CD4-positive, alpha-beta T cell treated with Interferon gamma for 1 hour (primary cell): ENCODE measurements around the gene AMPH.
"Not testable (repeated sequence)": the region's sequence is repeated elsewhere in the genome, so short reads cannot be mapped to it uniquely, and the experiment has no call there.

Source experiments
- DNase-seq: peaks from one replicate; pipeline ENCODE4 v3.0.0-alpha.2; 2020

Gene AMPH

GRCh38 chr7:38453168-38453567 lies 178.0 kb downstream of the AMPH start:
- no peak for DNase-seq

DNA sequence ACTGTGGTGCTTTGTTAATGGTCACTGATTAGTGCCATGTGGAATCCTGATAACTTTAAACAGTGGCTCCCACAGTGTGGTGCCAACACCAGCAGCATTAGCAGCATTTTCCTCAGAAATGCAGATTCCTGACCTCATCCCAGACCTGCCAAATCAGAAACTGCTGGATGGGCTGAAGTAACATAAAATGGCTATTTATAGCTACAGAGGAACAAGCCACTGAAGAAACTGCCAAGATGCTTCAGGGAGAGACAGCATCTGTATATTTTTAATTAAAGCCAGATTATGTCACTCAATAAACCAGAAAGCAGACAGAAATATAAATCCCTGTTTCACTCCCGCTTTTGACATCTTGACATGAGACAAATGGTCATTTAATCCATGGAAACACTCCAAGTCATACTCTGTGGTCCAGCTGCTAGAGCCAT lies 178.5 kb downstream of the AMPH start:
- DNase-seq: no peak

DNA sequence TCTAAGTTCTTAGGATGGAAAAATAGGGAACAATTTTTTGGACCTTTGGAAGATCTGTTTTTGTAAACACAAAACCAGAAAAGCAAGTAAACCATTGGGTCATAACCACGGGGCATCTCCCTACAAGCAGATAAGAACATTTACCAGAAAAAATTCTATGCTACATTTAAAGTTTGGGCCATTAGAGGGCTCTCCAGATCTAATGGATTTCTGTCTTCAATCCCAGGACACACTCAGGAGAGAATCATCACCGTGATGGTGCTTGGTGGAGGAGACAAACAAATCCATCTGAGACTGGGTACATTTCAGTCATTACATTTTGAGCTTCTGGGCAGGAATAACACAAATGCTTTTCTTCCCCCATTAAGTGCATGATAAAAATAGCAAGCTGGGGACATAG lies 179.3 kb downstream of the AMPH start:
- no peak for DNase-seq

DNA sequence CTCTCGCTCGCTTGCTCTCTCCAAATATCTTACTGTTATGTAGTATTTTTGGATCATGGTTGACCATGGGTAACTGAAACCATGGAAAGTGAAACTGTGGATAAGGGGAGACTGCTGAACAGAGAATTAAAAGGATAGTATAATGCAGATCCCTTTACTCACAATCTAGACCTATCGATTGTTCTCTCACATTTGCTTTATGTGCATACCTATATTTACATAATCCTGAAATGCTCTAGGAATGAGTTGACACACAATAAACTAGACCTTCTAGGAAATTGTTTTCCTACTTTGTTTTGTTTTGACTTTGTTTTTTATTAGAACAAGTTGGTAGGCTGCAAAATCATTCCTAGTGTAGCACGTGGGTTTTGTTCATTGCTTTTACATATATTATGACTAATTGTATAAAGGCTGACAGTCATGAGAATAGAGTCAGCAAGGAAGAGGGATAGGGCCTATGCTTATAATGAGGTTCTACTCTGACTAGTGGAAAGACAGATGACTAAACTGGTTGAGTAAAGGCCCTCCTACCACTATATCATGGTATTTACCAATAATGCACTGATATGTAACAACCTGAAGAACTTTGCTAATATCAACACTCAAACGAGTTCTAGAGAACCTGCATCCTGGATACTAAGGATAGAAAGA lies 182.5 kb downstream of the AMPH start:
- DNase-seq: no peak

- DNase-seq: no peak
Observed at GRCh38 chr7:38448054-38448453, 183.1 kb downstream of the AMPH start.

- no peak for DNase-seq
Observed at GRCh38 chr7:38438970-38439369, 192.2 kb downstream of the AMPH start.

DNA sequence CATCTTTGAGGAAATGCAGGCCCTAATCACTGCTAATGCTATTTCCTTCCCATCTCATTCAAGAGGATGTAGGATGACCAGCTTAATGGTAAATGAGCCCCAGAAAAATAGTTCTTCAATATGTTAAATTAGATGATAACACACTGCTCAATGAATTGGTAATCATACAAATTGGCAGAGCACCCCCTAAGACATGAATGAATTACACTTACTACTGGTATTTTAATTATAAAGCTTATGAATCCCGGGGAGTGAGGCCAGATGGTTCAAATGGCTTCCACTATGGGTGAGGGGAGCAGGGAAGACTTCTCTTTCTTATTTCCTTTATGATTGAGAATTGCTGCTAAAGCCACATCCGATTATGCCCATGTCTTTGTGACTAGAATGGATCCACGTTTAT lies 198.5 kb downstream of the AMPH start:
- DNase-seq: no peak

DNA sequence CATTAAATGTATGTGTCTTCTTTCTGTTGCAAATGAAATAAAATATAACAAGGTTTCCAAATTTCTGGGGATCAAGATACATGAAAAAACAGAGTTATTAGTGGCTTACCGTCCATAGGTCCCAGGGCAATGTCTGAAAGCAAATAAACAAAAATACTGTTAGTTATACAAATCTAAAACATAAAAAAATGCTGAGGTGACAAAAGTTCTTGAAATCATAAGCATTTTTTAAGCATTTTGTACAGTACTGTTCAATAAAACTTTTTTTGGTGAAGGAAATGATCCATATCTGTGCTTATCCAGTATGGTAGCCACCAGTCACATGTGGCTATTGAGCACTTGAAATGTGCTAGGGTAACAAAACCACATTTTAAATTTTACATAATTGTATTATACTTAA lies 199.1 kb downstream of the AMPH start:
- no peak for DNase-seq

DNA sequence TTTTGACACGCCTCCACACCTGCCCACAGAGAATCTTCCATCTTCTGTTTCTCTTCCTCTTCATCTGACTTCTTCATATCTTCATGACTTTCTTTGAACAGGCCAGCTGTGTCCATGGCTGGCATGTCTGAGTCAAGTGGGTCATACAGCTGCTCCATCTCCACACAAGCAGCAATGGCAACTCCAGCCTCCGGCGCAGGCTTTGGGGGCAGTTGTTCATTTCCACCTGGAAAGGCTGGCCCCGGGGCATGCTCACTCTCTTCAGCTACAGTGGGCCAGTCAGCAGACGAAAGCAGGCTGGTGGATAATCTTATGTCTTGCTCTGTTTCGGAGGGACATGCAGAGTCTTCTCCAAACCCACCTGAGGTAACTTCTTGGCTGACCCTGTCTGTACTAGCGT lies 202.1 kb downstream of the AMPH start:
- no peak for DNase-seq

DNA sequence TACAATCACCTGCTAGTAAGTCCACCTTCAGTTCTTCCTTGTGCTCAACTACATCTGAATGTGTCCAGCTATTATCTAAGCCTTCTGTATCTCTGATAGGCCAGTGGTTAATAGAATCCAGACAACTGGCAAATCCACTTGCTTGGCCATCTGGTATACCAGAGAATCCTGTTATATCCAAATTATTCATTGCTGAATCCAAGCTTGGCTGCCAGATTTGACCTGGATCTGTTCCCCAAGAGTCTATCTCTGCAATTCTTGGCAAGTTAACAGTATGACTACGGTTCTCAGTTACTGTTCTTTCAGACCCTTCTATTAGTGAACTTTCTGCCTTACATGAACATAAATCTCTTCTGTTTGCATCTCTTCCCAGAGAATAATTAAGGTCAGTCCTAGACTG lies 203.1 kb downstream of the AMPH start:
- DNase-seq: no peak

DNA sequence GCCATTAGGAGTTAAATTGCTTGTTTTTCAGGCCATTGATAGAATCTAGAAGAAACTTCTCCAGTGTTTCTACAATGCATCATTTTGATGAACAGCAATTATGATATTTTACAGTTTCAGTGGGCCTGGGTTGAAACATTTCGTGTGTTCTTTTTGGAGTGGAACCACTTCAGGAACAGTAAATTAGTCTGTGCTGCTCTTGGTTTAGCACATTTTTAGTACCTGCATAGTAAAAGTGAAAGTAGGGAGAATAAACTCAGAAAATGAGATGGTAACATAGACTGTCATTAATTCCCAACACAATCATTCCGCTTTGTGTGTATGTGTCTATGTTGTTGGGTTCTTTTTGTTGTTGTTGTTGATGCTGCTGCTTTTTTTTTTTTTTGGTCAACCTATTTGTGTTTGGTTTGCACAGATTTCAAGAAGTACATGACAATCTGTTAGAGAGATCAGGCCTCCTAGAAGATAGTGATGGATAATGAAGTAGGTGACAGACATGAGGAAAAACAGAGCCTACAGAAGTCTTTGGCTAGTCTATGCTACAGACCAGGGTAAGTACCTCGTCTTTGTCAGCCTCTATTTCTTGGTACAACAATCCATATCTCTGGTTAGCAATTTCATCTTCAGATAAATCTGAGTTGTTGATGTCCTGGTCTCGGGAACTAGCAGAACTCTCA lies 203.8 kb downstream of the AMPH start:
- DNase-seq: no peak

- no peak for DNase-seq
Observed at GRCh38 chr7:38425509-38425908, 205.7 kb downstream of the AMPH start.

GRCh38 chr7:38424750-38425463 lies 206.3 kb downstream of the AMPH start:
- DNase-seq: no peak

DNA sequence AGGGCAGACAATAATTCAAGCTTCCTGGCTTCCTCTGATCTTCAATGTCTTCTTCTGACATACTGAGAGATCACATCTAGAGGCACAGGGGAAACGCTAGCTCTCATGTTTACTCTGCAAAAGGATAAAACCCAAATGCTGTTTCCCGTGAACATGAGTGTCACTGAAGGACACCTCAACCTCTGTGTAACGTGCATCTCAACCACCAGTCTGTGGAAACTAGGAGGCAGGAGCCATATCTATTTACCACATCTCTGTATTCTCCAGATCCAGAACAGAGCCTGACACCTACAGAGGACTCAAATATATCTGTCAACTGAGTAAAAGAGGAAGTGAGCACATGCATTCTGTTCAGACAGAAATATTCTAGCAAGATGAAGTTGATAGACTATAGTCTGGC lies 217.4 kb downstream of the AMPH start:
- DNase-seq: no peak

DNA sequence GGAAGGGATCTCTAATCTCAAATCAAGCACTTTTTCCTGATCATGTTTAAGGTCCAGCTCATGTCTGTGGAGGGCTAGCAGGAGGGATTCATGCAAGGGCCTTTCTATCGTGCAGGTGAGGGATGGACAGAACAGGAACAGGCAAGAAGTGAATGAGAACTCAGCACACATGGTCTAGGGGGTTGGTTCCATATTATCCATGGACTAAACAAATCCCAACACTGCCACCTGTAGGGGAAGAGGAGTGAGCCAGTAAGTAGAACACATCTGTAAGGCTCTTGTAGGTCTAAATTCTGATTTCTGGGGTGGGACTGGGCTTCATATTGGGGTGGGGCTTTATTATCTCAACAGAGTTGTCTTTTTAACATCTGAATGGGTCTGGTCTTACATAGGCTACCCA lies 219.8 kb downstream of the AMPH start:
- DNase-seq: no peak

DNA sequence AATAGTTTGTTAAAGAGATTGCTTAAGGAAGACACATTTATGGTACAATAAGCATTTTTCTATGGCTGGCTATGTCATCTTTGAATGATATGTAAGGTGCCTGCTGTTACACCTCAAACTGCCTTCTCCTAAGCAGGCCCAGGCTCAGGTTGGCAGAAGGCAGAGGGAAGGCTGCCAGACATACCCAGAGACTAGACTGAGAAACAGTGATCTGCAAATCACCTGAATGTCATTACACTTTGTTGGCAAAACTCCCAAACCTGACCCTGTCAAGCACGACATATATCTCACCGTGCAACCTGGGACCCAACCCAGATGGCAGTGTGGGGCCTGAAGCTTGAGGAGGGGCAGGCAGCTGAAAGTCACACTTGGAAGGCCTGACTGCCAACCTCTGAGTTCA lies 221.1 kb downstream of the AMPH start:
- no peak for DNase-seq

DNA sequence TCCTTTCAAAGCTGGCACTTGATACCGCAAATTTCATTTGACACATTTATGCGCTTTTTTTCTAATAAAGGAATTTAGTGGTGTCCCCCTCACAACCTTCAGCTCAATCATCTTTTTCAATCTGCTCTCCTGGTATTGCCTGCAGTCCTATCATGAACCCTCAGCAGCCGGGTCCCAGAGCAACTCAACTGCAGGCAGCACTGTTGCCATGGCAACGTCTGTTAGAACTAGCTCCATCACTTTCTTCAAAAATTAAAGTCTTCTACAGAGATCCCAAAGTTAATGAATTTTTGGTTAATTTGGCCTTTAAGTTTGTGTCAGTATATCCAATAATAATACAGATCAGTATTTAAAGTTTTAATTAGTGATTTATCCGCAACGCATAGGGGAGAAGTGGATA lies 221.6 kb downstream of the AMPH start:
- DNase-seq: no peak

- DNase-seq: peak; percentile 49
Observed at GRCh38 chr7:38398725-38399321, 232.3 kb downstream of the AMPH start.

GRCh38 chr7:38396852-38397251 lies 234.3 kb downstream of the AMPH start:
- no peak for DNase-seq

GRCh38 chr7:38395921-38396552 lies 235.1 kb downstream of the AMPH start:
- not testable (repeated sequence) for DNase-seq

DNA sequence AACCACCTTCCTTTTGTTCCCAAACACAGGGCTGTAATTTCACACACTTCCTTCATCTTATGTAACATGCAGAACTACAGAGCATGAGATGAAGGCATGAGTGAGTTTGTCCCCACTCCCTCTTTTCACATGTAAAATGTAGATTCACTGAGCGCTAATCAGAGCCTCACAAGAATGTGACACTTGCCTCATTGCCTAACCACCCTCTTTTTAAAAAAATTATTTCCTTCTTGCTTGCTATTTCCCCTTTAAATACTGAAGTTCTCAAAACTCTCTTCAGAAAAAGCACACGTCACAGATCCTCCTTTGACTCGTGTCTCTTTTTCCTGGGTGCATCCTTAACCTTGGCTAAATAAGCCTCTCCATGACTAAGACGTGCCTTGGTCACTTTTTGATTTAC lies 236.5 kb downstream of the AMPH start:
- DNase-seq: no peak

- no peak for DNase-seq
Observed at GRCh38 chr7:38393874-38394273, 237.3 kb downstream of the AMPH start.

GRCh38 chr7:38391751-38392150 lies 239.4 kb downstream of the AMPH start:
- no peak for DNase-seq
